SK-N-SH treated with all-trans-retinoic acid at 6 μM for 48 hours (cell line): Measurements from ENCODE around the gene SEC24D.

Experiments used
- ATAC-seq: fragments of 200-7000 bp; cut with Tn5 transposase; 3 replicates; pipeline ENCODE4 v1.9.1; 2020; ENCODE audit warnings: mild to moderate bottlenecking, moderate library complexity
- ARNTL ChIP-seq: fragments of 450-650 bp; formaldehyde crosslinking; IDR thresholded peaks from 2 replicates; pipeline ENCODE4 v1.5.0; 2020; ENCODE audit warnings: low read depth, mild to moderate bottlenecking, moderate library complexity, borderline replicate concordance
- BACH2 ChIP-seq: fragments of 250-450 bp; sonication (Bioruptor Pico); IDR thresholded peaks from 2 replicates; pipeline ENCODE4 v1.9.0; 2021; ENCODE audit warnings: mild to moderate bottlenecking, borderline replicate concordance
- CREB5 ChIP-seq: fragments of 250-450 bp; sonication (Bioruptor Pico); IDR thresholded peaks from 2 replicates; pipeline ENCODE4 v1.5.1; 2020; ENCODE audit warnings: low read depth, mild to moderate bottlenecking, moderate library complexity
- CSDC2 ChIP-seq: fragments of 250-450 bp; sonication (Bioruptor Pico); IDR thresholded peaks from 2 replicates; pipeline ENCODE4 v1.5.0; 2020; ENCODE audit warnings: mild to moderate bottlenecking, moderate library complexity
- CSRNP3 ChIP-seq: fragments of 250-450 bp; sonication (Bioruptor Pico); IDR thresholded peaks from 2 replicates; pipeline ENCODE4 v1.5.1; 2021; ENCODE audit warnings: mild to moderate bottlenecking, moderate library complexity
- ESRRG ChIP-seq: fragments of 250-450 bp; sonication (Bioruptor Pico); IDR thresholded peaks from 2 replicates; pipeline ENCODE4 v1.6.1; 2021; ENCODE audit warnings: mild to moderate bottlenecking
- GLIS3 ChIP-seq: fragments of 250-450 bp; sonication (Bioruptor Pico); IDR thresholded peaks from 2 replicates; pipeline ENCODE4 v1.5.0; 2020; ENCODE audit warnings: mild to moderate bottlenecking, moderate library complexity
- ISL1 ChIP-seq: fragments of 250-450 bp; sonication (Bioruptor Pico); IDR thresholded peaks from 2 replicates; pipeline ENCODE4 v2.1.2; 2022; ENCODE audit warnings: mild to moderate bottlenecking, moderate library complexity
- OSR1 ChIP-seq: fragments of 250-450 bp; sonication (Bioruptor Pico); IDR thresholded peaks from 2 replicates; pipeline ENCODE4 v1.8.0; 2022; ENCODE audit warnings: moderate library complexity, mild to moderate bottlenecking, inconsistent platforms
- PATZ1 ChIP-seq: fragments of 250-450 bp; sonication (Bioruptor Pico); IDR thresholded peaks from 2 replicates; pipeline ENCODE4 v1.8.0; 2020; ENCODE audit warnings: mild to moderate bottlenecking, moderate library complexity, borderline replicate concordance
- POU6F1 ChIP-seq: fragments of 250-450 bp; sonication (Bioruptor Pico); IDR thresholded peaks from 2 replicates; pipeline ENCODE4 v1.8.0; 2021; ENCODE audit warnings: low read depth, mild to moderate bottlenecking, moderate library complexity, borderline replicate concordance
- PPARA ChIP-seq: fragments of 250-450 bp; sonication (Bioruptor Pico); IDR thresholded peaks from 2 replicates; pipeline ENCODE4 v1.5.0; 2020; ENCODE audit warnings: mild to moderate bottlenecking, borderline replicate concordance
- RARB ChIP-seq: fragments of 250-450 bp; sonication (Bioruptor Pico); IDR thresholded peaks from 2 replicates; pipeline ENCODE4 v1.8.0; 2021; ENCODE audit warnings: mild to moderate bottlenecking, moderate library complexity
- SNAI2 ChIP-seq: fragments of 250-450 bp; sonication (Bioruptor Pico); IDR thresholded peaks from 2 replicates; pipeline ENCODE4 v1.5.0; 2020; ENCODE audit warnings: mild to moderate bottlenecking, moderate library complexity
- TCF4 ChIP-seq: fragments of 250-450 bp; sonication (Bioruptor Pico); IDR thresholded peaks from 2 replicates; pipeline ENCODE4 v1.8.0; 2021; ENCODE audit warnings: mild to moderate bottlenecking, moderate library complexity, borderline replicate concordance
- TOX ChIP-seq: fragments of 250-450 bp; sonication (Bioruptor Pico); IDR thresholded peaks from 2 replicates; pipeline ENCODE4 v1.8.0; 2021; ENCODE audit warnings: mild to moderate bottlenecking, moderate library complexity, borderline replicate concordance
- TSHZ2 ChIP-seq: fragments of 250-450 bp; sonication (Bioruptor Pico); IDR thresholded peaks from 2 replicates; pipeline ENCODE4 v1.5.0; 2020; ENCODE audit warnings: mild to moderate bottlenecking, moderate library complexity
- ZC3H10 ChIP-seq: fragments of 250-450 bp; sonication (Bioruptor Pico); IDR thresholded peaks from 2 replicates; pipeline ENCODE4 v1.5.1; 2021; ENCODE audit warnings: mild to moderate bottlenecking, moderate library complexity
- ZFP3 ChIP-seq: fragments of 250-450 bp; sonication (Bioruptor Pico); IDR thresholded peaks from 2 replicates; pipeline ENCODE4 v1.5.0; 2020; ENCODE audit warnings: mild to moderate bottlenecking, moderate library complexity
- ZFP30 ChIP-seq: fragments of 450-650 bp; formaldehyde crosslinking; IDR thresholded peaks from 2 replicates; pipeline ENCODE4 v1.5.0; 2022; ENCODE audit warnings: mild to moderate bottlenecking, moderate library complexity
- ZNF565 ChIP-seq: fragments of 450-650 bp; formaldehyde crosslinking; conservative IDR thresholded peaks from 2 replicates; pipeline ENCODE4 v1.5.0; 2020; ENCODE audit warnings: low read depth, mild to moderate bottlenecking, moderate library complexity
- ZNF70 ChIP-seq: fragments of 450-650 bp; formaldehyde crosslinking; IDR thresholded peaks from 2 replicates; pipeline ENCODE4 v1.5.0; 2020; ENCODE audit warnings: mild to moderate bottlenecking, moderate library complexity
- ZNF8 ChIP-seq: fragments of 450-650 bp; formaldehyde crosslinking; IDR thresholded peaks from 2 replicates; pipeline ENCODE4 v1.5.0; 2020; ENCODE audit warnings: mild to moderate bottlenecking, moderate library complexity

The SEC24D gene

GRCh38 chr4:118774989-118775388 is 60.9 kb downstream of the SEC24D start:
- TF ChIP-seq TSHZ2 (CRISPR knock-in tag) (no peak), CSRNP3 (CRISPR knock-in tag) (no peak), POU6F1 (CRISPR knock-in tag) (no peak), RARB (CRISPR knock-in tag) (no peak), ZNF70 (CRISPR knock-in tag) (no peak), OSR1 (CRISPR knock-in tag) (no peak), TCF4 (no peak), BACH2 (CRISPR knock-in tag) (no peak), ESRRG (CRISPR knock-in tag) (no peak), ARNTL (CRISPR knock-in tag) (no peak), GLIS3 (CRISPR knock-in tag) (no peak), ZFP30 (CRISPR knock-in tag) (no peak), PPARA (no peak), ZNF8 (CRISPR knock-in tag) (no peak), SNAI2 (no peak), ZC3H10 (CRISPR knock-in tag) (no peak), ZNF565 (CRISPR knock-in tag) (no peak), CSDC2 (no peak), ISL1 (CRISPR knock-in tag) (no peak), ZFP3 (no peak)
- no peak for ATAC-seq

- ATAC-seq = no peak
- TF ChIP-seq ZNF565 (CRISPR knock-in tag) = no peak
- TF ChIP-seq TOX (CRISPR knock-in tag) = no peak
- no peak for TF ChIP-seq OSR1 (CRISPR knock-in tag)
- no peak for TF ChIP-seq ZC3H10 (CRISPR knock-in tag)
- TF ChIP-seq RARB (CRISPR knock-in tag) = no peak
- no peak for TF ChIP-seq POU6F1 (CRISPR knock-in tag)
Measured at GRCh38 chr4:118774321-118774720, 61.6 kb downstream of the SEC24D start.

- ATAC-seq = peak; percentile 38
- TF ChIP-seq CSDC2 (0 out of 2 replicates have a peak, but pooled peaks have one; percentile 53), PATZ1 (no peak), RARB (CRISPR knock-in tag) (no peak), ZC3H10 (CRISPR knock-in tag) (peak; percentile 69; the same call in 1 of the 2 replicates), SNAI2 (no peak), ZNF70 (CRISPR knock-in tag) (peak; percentile 72), CREB5 (CRISPR knock-in tag) (peak; percentile 17; the same call in 1 of the 2 replicates), ZNF565 (CRISPR knock-in tag) (no peak), ISL1 (CRISPR knock-in tag) (peak; percentile 94), PPARA (no peak)
Measured at GRCh38 chr4:118773429-118773792, 62.5 kb downstream of the SEC24D start.
